CD14-positive monocyte (primary cell): ENCODE results near the gene PCCA. TPM values are rescaled to one million over a fixed set of nuclear protein-coding genes. Genes with fewer than 3 reads are reported as not detected.

Experiments used
- DNase-seq, 3 donors: peaks; one replicate each; pipeline ENCODE4 v3.0.0-alpha.2; 2011 to 2022
- H2AFZ ChIP-seq: 2 replicates; pipeline ENCODE4 v1.6.0; 2012; ENCODE audit warnings: mild to moderate bottlenecking, low read depth, low read length, inconsistent platforms; ENCODE audit not compliant: insufficient read depth, poor library complexity, severe bottlenecking
- H3K27ac ChIP-seq, 2 donors: 1 replicate in 1 of 2; 2 replicates in 1 of 2; pipeline ENCODE4 v1.5.1; 2012 to 2013; ENCODE audit warnings: low read length in 2 of 2, control low read depth in 1 of 2, inconsistent platforms in 1 of 2, low read depth in 1 of 2, mild to moderate bottlenecking in 1 of 2
- H3K27me3 ChIP-seq, 2 donors: one replicate each; pipeline versions ENCODE4 v1.6.0 to v1.6.1; 2011 to 2013; ENCODE audit warnings: low read length in 2 of 2; ENCODE audit not compliant: control insufficient read depth in 2 of 2, insufficient read depth in 2 of 2
- H3K36me3 ChIP-seq, 2 donors: replicated peaks in 1 of 2; 1 replicate in 1 of 2; 2 replicates in 1 of 2; pipeline versions ENCODE4 v1.5.1 to v1.6.1; 2012 to 2013; ENCODE audit warnings: low read length in 2 of 2, control low read depth in 1 of 2, inconsistent platforms in 1 of 2, mild to moderate bottlenecking in 1 of 2; ENCODE audit not compliant: insufficient read depth in 2 of 2, control insufficient read depth in 1 of 2
- H3K4me1 ChIP-seq, 2 donors: 1 replicate in 1 of 2; 2 replicates in 1 of 2; pipeline versions ENCODE4 v1.5.1 to v1.6.1; 2012 to 2013; ENCODE audit warnings: low read length in 2 of 2, control low read depth in 1 of 2, inconsistent platforms in 1 of 2, mild to moderate bottlenecking in 1 of 2, moderate library complexity in 1 of 2; ENCODE audit not compliant: insufficient read depth in 2 of 2, control insufficient read depth in 1 of 2
- H3K4me2 ChIP-seq: replicated peaks from 2 replicates; pipeline ENCODE3; 2012; ENCODE audit warnings: low read length, moderate library complexity, mild to moderate bottlenecking; ENCODE audit not compliant: poor library complexity, severe bottlenecking; ENCODE audit errors: extremely low read depth
- H3K4me3 ChIP-seq, 3 experiments: fragments of 200-600 bp in 1 of 3; sonication (generic) in 1 of 3; replicated peaks in 1 of 3; 1 replicate in 2 of 3; 2 replicates in 1 of 3; pipeline ENCODE4 v1.5.1; 2011 to 2013; ENCODE audit warnings: low read length in 3 of 3, mild to moderate bottlenecking in 3 of 3, control low read depth in 2 of 3, low read depth in 2 of 3, inconsistent platforms in 1 of 3, moderate library complexity in 1 of 3
- H3K79me2 ChIP-seq: 2 replicates; pipeline ENCODE4 v1.6.0; 2012; ENCODE audit warnings: mild to moderate bottlenecking, control low read depth, inconsistent platforms, low read length, moderate library complexity; ENCODE audit not compliant: insufficient read depth
- H3K9ac ChIP-seq: 2 replicates; pipeline ENCODE4 v1.6.0; 2017; ENCODE audit warnings: low read length, mild to moderate bottlenecking; ENCODE audit not compliant: insufficient read depth, poor library complexity, severe bottlenecking
- H3K9me3 ChIP-seq, 2 donors: replicated peaks in 1 of 2; 1 replicate in 1 of 2; 2 replicates in 1 of 2; pipeline versions ENCODE4 v1.5.1 to v1.6.1; 2012 to 2013; ENCODE audit warnings: low read length in 2 of 2, control low read depth in 1 of 2; ENCODE audit not compliant: control insufficient read depth in 1 of 2, insufficient read depth in 1 of 2
- H4K20me1 ChIP-seq: 2 replicates; pipeline ENCODE4 v1.6.0; 2012; ENCODE audit warnings: mild to moderate bottlenecking, low read length, control low read depth, moderate library complexity; ENCODE audit not compliant: insufficient read depth
- H3K27ac Mint-ChIP-seq, 7 donors: one replicate each; pipeline ENCODE4 v1.8.0; 2020; ENCODE audit warnings: mild to moderate bottlenecking in 7 of 7, mixed read lengths in 7 of 7, moderate library complexity in 6 of 7, inconsistent platforms in 2 of 7
- H3K27me3 Mint-ChIP-seq, 3 donors: one replicate each; pipeline ENCODE4 v1.8.0; 2021 to 2022; ENCODE audit warnings: low read depth in 3 of 3, mild to moderate bottlenecking in 3 of 3, mixed read lengths in 3 of 3, moderate library complexity in 3 of 3, inconsistent platforms in 1 of 3
- H3K36me3 Mint-ChIP-seq, 2 donors: one replicate each; pipeline ENCODE4 v1.8.0; 2020; ENCODE audit warnings: mixed read lengths in 2 of 2, inconsistent platforms in 1 of 2, mild to moderate bottlenecking in 1 of 2
- H3K4me1 Mint-ChIP-seq: one replicate; pipeline ENCODE4 v1.8.0; 2020; ENCODE audit warnings: mild to moderate bottlenecking, mixed read lengths
- H3K4me3 Mint-ChIP-seq, 2 donors: one replicate each; pipeline ENCODE4 v1.8.0; 2020; ENCODE audit warnings: mild to moderate bottlenecking in 2 of 2, mixed read lengths in 2 of 2, moderate library complexity in 1 of 2
- H3K9me3 Mint-ChIP-seq, 7 donors: one replicate each; pipeline ENCODE4 v1.8.0; 2020 to 2022; ENCODE audit warnings: mixed read lengths in 7 of 7, mild to moderate bottlenecking in 6 of 7, moderate library complexity in 6 of 7, inconsistent platforms in 2 of 7
- WGBS: methylation state at CpG from one replicate; pipeline ENCODE4 v1.1.5; 2013; ENCODE audit warnings: missing lambda C conversion rate; ENCODE audit not compliant: insufficient coverage; 5-methylcytosine and 5-hydroxymethylcytosine counted together
- intact Hi-C, 2 donors: fragments of 100-400 bp; cut with micrococcal nuclease; formaldehyde crosslinking; loops; one replicate each; pipeline versions ENCODE4 v1.15.0 to v1.15.1; 2023
- polyA plus RNA-seq, 3 donors: library from polyadenylated mRNA; depleted of rRNA in 1 of 3; unstranded in 2 of 3; stranded (reverse) in 1 of 3; fragments of 300-500 nt in 2 of 3; fragments of >200 nt in 1 of 3; fragmentation: Illumina TruSeq in 2 of 3; gene quantifications; 1 replicate in 2 of 3; 2 replicates in 1 of 3; pipeline ENCODE4 v1.2.3, GENCODE V29; 2012 to 2021
- TF ChIP-seq, protein P1 (sequence below): fragments of 200-600 bp; IDR thresholded peaks from one replicate; pipeline ENCODE4 v1.8.0; 2022; ENCODE audit warnings: antibody characterized with exemption, mild to moderate bottlenecking

PCCA gene
- polyA plus RNA-seq, 3 donors = 4.4 to 13.5 (median 11.9) TPM

DNA sequence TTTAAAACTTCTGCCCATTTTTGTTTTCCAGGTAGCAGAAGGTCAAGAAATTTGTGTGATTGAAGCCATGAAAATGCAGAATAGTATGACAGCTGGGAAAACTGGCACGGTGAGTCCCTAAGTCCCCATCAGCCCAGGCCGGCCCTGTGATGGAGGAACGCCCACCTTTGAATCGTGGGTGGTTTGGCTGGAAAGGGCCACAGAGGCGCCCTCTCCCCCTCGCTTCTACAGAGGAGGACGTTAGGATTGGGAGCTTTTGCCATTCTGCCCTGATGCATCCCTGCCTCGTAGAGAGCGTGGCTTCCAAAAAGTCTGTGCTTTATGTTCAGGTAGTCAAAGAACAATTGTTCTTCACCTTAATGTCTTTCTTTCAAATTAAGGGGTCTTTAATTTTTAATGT, 438.8 kb downstream of the PCCA start:
- Histone ChIP-seq H3K9ac (no peak overlapping the region), H3K27ac (no peak overlapping the region), H3K79me2 (no peaks in the 10 kb centered on the region), H2AFZ (no peak overlapping the region), H4K20me1 (no peaks in the 10 kb centered on the region), H3K4me2 (no peak overlapping the region), H3K4me1 (no peaks in the 10 kb centered on the region), H3K4me3 (no peak overlapping the region), H3K9me3 (peaks cover 0 to 7% of the 10 kb centered on the region in 2 donors), H3K36me3 (no peaks in the 10 kb centered on the region), H3K27me3 (peaks cover 0 to 2% of the 10 kb centered on the region in 2 donors)
- Mint-ChIP-seq H3K27me3 (peaks cover 0 to 4% (median 0%) of the 10 kb centered on the region in 3 donors), H3K4me1 (no peaks in the 10 kb centered on the region), H3K36me3 (peaks cover 11 to 13% of the 10 kb centered on the region in 2 donors), H3K4me3 (no peak overlapping the region), H3K9me3 (peaks cover 0 to 5% (median 0%) of the 10 kb centered on the region in 7 donors), H3K27ac (no peak overlapping the region)
- TF ChIP-seq, protein P1, sequence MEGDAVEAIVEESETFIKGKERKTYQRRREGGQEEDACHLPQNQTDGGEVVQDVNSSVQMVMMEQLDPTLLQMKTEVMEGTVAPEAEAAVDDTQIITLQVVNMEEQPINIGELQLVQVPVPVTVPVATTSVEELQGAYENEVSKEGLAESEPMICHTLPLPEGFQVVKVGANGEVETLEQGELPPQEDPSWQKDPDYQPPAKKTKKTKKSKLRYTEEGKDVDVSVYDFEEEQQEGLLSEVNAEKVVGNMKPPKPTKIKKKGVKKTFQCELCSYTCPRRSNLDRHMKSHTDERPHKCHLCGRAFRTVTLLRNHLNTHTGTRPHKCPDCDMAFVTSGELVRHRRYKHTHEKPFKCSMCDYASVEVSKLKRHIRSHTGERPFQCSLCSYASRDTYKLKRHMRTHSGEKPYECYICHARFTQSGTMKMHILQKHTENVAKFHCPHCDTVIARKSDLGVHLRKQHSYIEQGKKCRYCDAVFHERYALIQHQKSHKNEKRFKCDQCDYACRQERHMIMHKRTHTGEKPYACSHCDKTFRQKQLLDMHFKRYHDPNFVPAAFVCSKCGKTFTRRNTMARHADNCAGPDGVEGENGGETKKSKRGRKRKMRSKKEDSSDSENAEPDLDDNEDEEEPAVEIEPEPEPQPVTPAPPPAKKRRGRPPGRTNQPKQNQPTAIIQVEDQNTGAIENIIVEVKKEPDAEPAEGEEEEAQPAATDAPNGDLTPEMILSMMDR = no peak
- DNase-seq = no peak
- intact Hi-C loops = loop anchor here in 1 of 2 donors (10.0 kb wide), 1 partner anchor 873 kb away; no protein-coding TSS in a partner anchor
- WGBS = 96% methylated on average over 7 of the region's 9 CpGs

DNA sequence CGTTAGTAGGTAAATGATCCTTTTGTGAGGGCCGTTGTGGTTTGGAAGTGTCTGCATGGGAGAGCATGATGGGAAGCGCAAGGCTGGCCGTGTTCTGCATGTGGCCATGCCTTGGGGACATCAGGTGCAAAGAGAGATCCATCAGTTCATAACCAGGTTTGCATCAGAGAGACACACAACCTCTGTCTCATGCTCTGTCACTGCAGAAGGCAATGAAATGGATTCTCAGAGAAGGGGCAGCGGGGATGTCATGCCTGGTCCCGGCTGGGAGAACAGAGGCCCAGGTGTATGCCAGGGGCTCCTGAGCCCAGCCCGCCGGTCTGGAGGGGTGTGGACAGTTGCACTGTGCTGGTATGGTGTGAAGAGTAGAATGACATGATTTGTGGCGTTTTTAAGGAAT, 439.5 kb downstream of the PCCA start:
- DNase-seq = no peak
- Histone ChIP-seq H3K4me3 (no peak overlapping the region), H3K4me2 (no peak overlapping the region), H2AFZ (no peak overlapping the region), H3K36me3 (no peaks in the 10 kb centered on the region), H3K9ac (no peak overlapping the region), H3K4me1 (no peaks in the 10 kb centered on the region), H3K79me2 (no peaks in the 10 kb centered on the region), H3K27ac (no peak overlapping the region), H4K20me1 (no peaks in the 10 kb centered on the region), H3K9me3 (peaks cover 0 to 13% of the 10 kb centered on the region in 2 donors), H3K27me3 (no peaks in the 10 kb centered on the region)
- WGBS = 100% methylated on average over 2 of the region's 9 CpGs
- peaks cover 11 to 13% of the 10 kb centered on the region in 2 donors for H3K36me3 Mint-ChIP-seq
- peaks cover 0 to 4% (median 0%) of the 10 kb centered on the region in 3 donors for H3K27me3 Mint-ChIP-seq
- peaks cover 0 to 6% (median 0%) of the 10 kb centered on the region in 7 donors for H3K9me3 Mint-ChIP-seq
- H3K4me3 Mint-ChIP-seq = no peak overlapping the region
- TF ChIP-seq, protein P1 = no peak
- H3K4me1 Mint-ChIP-seq = no peaks in the 10 kb centered on the region
- peak overlapping the region in 1 of 7 donors; percentile 5 for H3K27ac Mint-ChIP-seq
- intact Hi-C loops = loop anchor here in 1 of 2 donors (10.0 kb wide), 1 partner anchor 874 kb away; no protein-coding TSS in a partner anchor
